Gastroesophageal sphincter (tissue), 4 donors: Measurements from ENCODE around the gene PPL. TPM values are rescaled to one million over a fixed set of nuclear protein-coding genes. Genes with fewer than 3 reads are reported as not detected.

Experiments used
- ATAC-seq: fragments of 150-250 bp; one replicate; pipeline ENCODE4 v1.9.1; 2016; ENCODE audit warnings: mild to moderate bottlenecking, moderate library complexity
- H3K27ac ChIP-seq, 4 donors: fragments of 200-600 bp; sonication (generic) in 3 of 4; 1 replicate in 3 of 4; 2 replicates in 1 of 4; pipeline ENCODE4 v1.5.1; 2016 to 2019
- H3K27me3 ChIP-seq: fragments of 200-600 bp; sonication (generic); one replicate; pipeline ENCODE4 v1.5.1; 2019
- H3K36me3 ChIP-seq, 2 donors: fragments of 200-600 bp; sonication (generic); one replicate each; pipeline ENCODE4 v1.5.1; 2019; ENCODE audit warnings: control low read depth in 1 of 2
- H3K4me1 ChIP-seq, 3 donors: fragments of 200-600 bp; sonication (generic); 1 replicate in 2 of 3; 2 replicates in 1 of 3; pipeline ENCODE4 v1.5.1; 2016 to 2019; ENCODE audit warnings: control low read depth in 2 of 3
- H3K4me3 ChIP-seq, 2 donors: fragments of 200-600 bp; sonication (generic); one replicate each; pipeline ENCODE4 v1.5.1; 2019; ENCODE audit warnings: mild to moderate bottlenecking in 1 of 2, moderate library complexity in 1 of 2
- H3K9me3 ChIP-seq, 3 donors: fragments of 200-600 bp; sonication (generic); one replicate each; pipeline ENCODE4 v1.5.1; 2017 to 2019; ENCODE audit warnings: control low read depth in 2 of 3
- CTCF ChIP-seq, 4 experiments: fragments of 200-600 bp in 2 of 4; fragments of 450-650 bp in 2 of 4; sonication (generic) in 1 of 4; IDR thresholded peaks; one replicate each; pipeline ENCODE4 v1.5.1; 2017 to 2019; ENCODE audit warnings: antibody characterized with exemption in 4 of 4, mild to moderate bottlenecking in 2 of 4, moderate library complexity in 2 of 4
- EP300 ChIP-seq: sonication (generic); formaldehyde crosslinking; IDR thresholded peaks from one replicate; pipeline ENCODE4 v1.6.1; 2017; ENCODE audit warnings: antibody characterized with exemption, mild to moderate bottlenecking
- POLR2A ChIP-seq, 2 donors: fragments of 450-650 bp; IDR thresholded peaks; one replicate each; pipeline ENCODE4 v1.6.1; 2017; ENCODE audit warnings: antibody characterized with exemption in 2 of 2, mild to moderate bottlenecking in 2 of 2, moderate library complexity in 1 of 2
- POLR2AphosphoS5 ChIP-seq: sonication (generic); formaldehyde crosslinking; IDR thresholded peaks from one replicate; pipeline ENCODE4 v1.6.1; 2017; ENCODE audit warnings: antibody characterized with exemption
- WGBS, 2 donors: methylation state at CpG; one replicate each; pipeline ENCODE4 v1.1.5; 2018; ENCODE audit warnings: low coverage in 1 of 2; 5-methylcytosine and 5-hydroxymethylcytosine counted together
- total RNA-seq, 4 donors: library from RNA; depleted of rRNA; stranded (reverse); fragments of >200 nt; gene quantifications; one replicate each; pipeline ENCODE4 v1.1.0, GENCODE V29; 2016

PPL gene
- total RNA-seq, 4 donors from 2014 or later = 53.7 to 82.5 (median 76.5) TPM

DNA sequence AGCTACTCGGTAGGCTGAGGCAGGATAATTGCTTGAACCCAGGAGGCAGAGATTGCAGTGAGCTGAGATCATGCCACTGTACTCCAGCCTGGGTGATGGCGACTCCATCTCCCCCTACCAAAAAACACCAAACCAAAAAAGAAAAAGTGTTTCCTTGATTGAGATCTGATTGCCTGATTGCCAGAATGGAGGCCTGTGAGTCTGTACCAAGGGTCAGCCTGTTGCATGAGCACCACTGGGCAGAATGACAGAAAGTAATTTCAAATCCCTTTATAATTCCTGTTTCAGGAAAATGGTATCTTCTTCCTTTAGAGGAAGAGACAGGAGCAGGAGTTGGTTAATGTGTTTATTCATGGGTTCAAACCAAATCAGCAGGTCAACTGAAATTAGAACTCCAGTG lies 81.1 kb downstream of the PPL start:
- Histone ChIP-seq H3K27ac (no peak overlapping the region), H3K4me1 (peaks cover 0 to 29% (median 3%) of the 10 kb centered on the region in 3 donors), H3K9me3 (no peaks in the 10 kb centered on the region), H3K36me3 (peaks cover 0 to 81% of the 10 kb centered on the region in 2 donors), H3K27me3 (no peaks in the 10 kb centered on the region), H3K4me3 (no peak overlapping the region)
- TF ChIP-seq POLR2A (IDR thresholded peaks at IDR 0.05) (no peak), EP300 (no peak), POLR2AphosphoS5 (no peak), CTCF (IDR thresholded peaks at IDR 0.05) (no peak)
- 92 to 100% methylated on average over 2 of the region's 2 CpGs for WGBS, 2 donors
- ATAC-seq = no peak

DNA sequence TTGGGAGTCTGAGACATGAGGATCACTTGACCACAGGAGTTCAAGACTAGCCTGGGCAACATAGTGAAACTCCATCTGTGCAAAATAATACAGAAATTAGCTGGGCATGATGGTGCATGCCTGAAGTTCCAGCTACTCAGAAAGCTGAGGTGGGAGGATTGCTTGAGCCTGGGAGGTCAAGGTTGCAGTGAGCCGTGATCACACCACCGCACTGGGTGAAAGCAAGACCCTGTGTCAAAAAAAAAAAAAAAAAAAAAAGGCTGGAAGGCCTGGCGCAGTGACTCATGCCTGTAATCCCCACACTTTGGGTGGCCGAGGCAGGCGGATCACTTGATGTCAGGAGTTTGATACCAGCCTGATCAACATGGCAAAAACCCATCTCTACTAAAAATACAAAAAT lies 81.6 kb downstream of the PPL start:
- no peak for ATAC-seq
- WGBS, 2 donors = 90 to 100% methylated on average over 1 to 4 of the region's 5 CpGs
- no peak for TF ChIP-seq POLR2AphosphoS5
- no peak for TF ChIP-seq EP300
- no peak for TF ChIP-seq CTCF (IDR thresholded peaks at IDR 0.05)
- no peak for TF ChIP-seq POLR2A (IDR thresholded peaks at IDR 0.05)
- H3K36me3 ChIP-seq = peaks cover 0 to 77% of the 10 kb centered on the region in 2 donors
- H3K4me1 ChIP-seq = peaks cover 0 to 33% (median 5%) of the 10 kb centered on the region in 3 donors
- H3K27ac ChIP-seq = no peak overlapping the region
- H3K9me3 ChIP-seq = no peaks in the 10 kb centered on the region
- H3K4me3 ChIP-seq = no peak overlapping the region
- no peaks in the 10 kb centered on the region for H3K27me3 ChIP-seq

- H3K27ac ChIP-seq = peak overlapping the region in 2 of 4 donors; percentile 25 to 33
- no peak for ATAC-seq
- peaks cover 0 to 50% (median 20%) of the 10 kb centered on the region in 3 donors for H3K4me1 ChIP-seq
- TF ChIP-seq POLR2A (IDR thresholded peaks at IDR 0.05) (no peak), POLR2AphosphoS5 (no peak), CTCF (IDR thresholded peaks at IDR 0.05) (no peak), EP300 (no peak)
- no peaks in the 10 kb centered on the region for H3K27me3 ChIP-seq
- WGBS, 2 donors = 50 to 75% methylated on average over 1 of the region's 1 CpG
- H3K9me3 ChIP-seq = no peaks in the 10 kb centered on the region
- peaks cover 0 to 47% of the 10 kb centered on the region in 2 donors for H3K36me3 ChIP-seq
- H3K4me3 ChIP-seq = no peak overlapping the region
Observed at GRCh38 chr16:4852221-4852872, 84.6 kb downstream of the PPL start.

- Histone ChIP-seq H3K4me1 (peaks cover 5 to 64% (median 32%) of the 10 kb centered on the region in 3 donors), H3K27ac (no peak overlapping the region), H3K27me3 (no peaks in the 10 kb centered on the region), H3K9me3 (no peaks in the 10 kb centered on the region), H3K4me3 (no peak overlapping the region), H3K36me3 (peaks cover 0 to 30% of the 10 kb centered on the region in 2 donors)
- 81 to 89% methylated on average over 2 of the region's 3 CpGs for WGBS, 2 donors
- TF ChIP-seq CTCF (IDR thresholded peaks at IDR 0.05) (no peak), POLR2AphosphoS5 (no peak), POLR2A (IDR thresholded peaks at IDR 0.05) (no peak), EP300 (no peak)
- no peak for ATAC-seq
Observed at GRCh38 chr16:4850211-4850610, 86.7 kb downstream of the PPL start.
